ENCODE data around the gene USH1G. TPM values are rescaled to one million over a fixed set of nuclear protein-coding genes. Genes with fewer than 3 reads are reported as not detected.
"Not testable (repeated sequence)": the region's sequence is repeated elsewhere in the genome, so short reads cannot be mapped to it uniquely, and the experiment has no call there.

The USH1G gene
- total RNA-seq, 1 experiment from 2014 or later = not detected

GRCh38 chr17:74877592-74878548, 45.2 kb downstream of the USH1G start:
- no peak for DNase-seq (ENCODE audit: extremely low read depth, low read depth)

- no peak for DNase-seq (ENCODE audit: extremely low read depth, low read depth)
These were observed 47.0 kb downstream of the USH1G start for GRCh38 chr17:74875977-74876593.

GRCh38 chr17:74875155-74875976, 47.7 kb downstream of the USH1G start:
- no peak for DNase-seq (ENCODE audit: extremely low read depth, low read depth)

- no peak for DNase-seq (ENCODE audit: extremely low read depth, low read depth)
These were observed 48.4 kb downstream of the USH1G start for GRCh38 chr17:74874615-74875037.

GRCh38 chr17:74873874-74874614, 49.0 kb downstream of the USH1G start:
- DNase-seq (ENCODE audit: extremely low read depth, low read depth) = peak; percentile 31

GRCh38 chr17:74873037-74873873, 49.8 kb downstream of the USH1G start:
- peak; percentile 100 for DNase-seq (ENCODE audit: extremely low read depth, low read depth)

GRCh38 chr17:74872313-74873036, 50.6 kb downstream of the USH1G start, which contains the start of gene FDXR:
FDXR (minus strand) TSS chr17:74872994; CDS start chr17:74872944, 50 bp downstream.
- DNase-seq (ENCODE audit: extremely low read depth, low read depth) = no peak

GRCh38 chr17:74871356-74872076, 51.5 kb downstream of the USH1G start:
- DNase-seq (ENCODE audit: extremely low read depth, low read depth) = no peak

- no peak for DNase-seq (ENCODE audit: extremely low read depth, low read depth)
These were observed 52.5 kb downstream of the USH1G start for GRCh38 chr17:74870512-74870911.

- DNase-seq (ENCODE audit: extremely low read depth, low read depth) = not testable (repeated sequence)
These were observed 53.0 kb downstream of the USH1G start for GRCh38 chr17:74870028-74870427.

GRCh38 chr17:74868908-74869255, 54.2 kb downstream of the USH1G start:
- no peak for DNase-seq (ENCODE audit: extremely low read depth, low read depth)

GRCh38 chr17:74868251-74868907, 54.7 kb downstream of the USH1G start:
- DNase-seq (ENCODE audit: extremely low read depth, low read depth) = no peak

GRCh38 chr17:74866198-74866835, 56.7 kb downstream of the USH1G start:
- DNase-seq (ENCODE audit: extremely low read depth, low read depth) = no peak

Measured in NCI-H460 (cell line).